NK-92 (cell line): ENCODE data around the gene NKX2-3.

ENCODE experiments used
- DNase-seq: peaks from one replicate; lab custom pipeline; 2025; ENCODE audit not compliant: unreplicated experiment; lab: John Stamatoyannopoulos, UW

NKX2-3 gene

GRCh38 chr10:99526861-99527504, 5.8 kb upstream of the NKX2-3 start:
- DNase-seq = no peak

GRCh38 chr10:99527526-99528493, 4.9 kb upstream of the NKX2-3 start:
- DNase-seq = no peak

GRCh38 chr10:99528494-99529441, 4.0 kb upstream of the NKX2-3 start:
- no peak for DNase-seq

GRCh38 chr10:99529591-99530107, 3.1 kb upstream of the NKX2-3 start:
- no peak for DNase-seq

GRCh38 chr10:99530108-99531025, 2.4 kb upstream of the NKX2-3 start:
- no peak for DNase-seq

- no peak for DNase-seq
These were observed 1.6 kb upstream of the NKX2-3 start for GRCh38 chr10:99531026-99531695.

- DNase-seq = no peak
These were observed 797 bp upstream of the NKX2-3 start for GRCh38 chr10:99531696-99532593.

- DNase-seq = no peak
These were observed 1.0 kb downstream of the NKX2-3 start for GRCh38 chr10:99533496-99534449.

- no peak for DNase-seq
These were observed 1.8 kb downstream of the NKX2-3 start for GRCh38 chr10:99534450-99534938.

GRCh38 chr10:99534939-99535763, 2.4 kb downstream of the NKX2-3 start:
- no peak for DNase-seq

GRCh38 chr10:99535764-99536337, 3.1 kb downstream of the NKX2-3 start:
- no peak for DNase-seq

GRCh38 chr10:99536338-99537085, 3.8 kb downstream of the NKX2-3 start:
- no peak for DNase-seq

GRCh38 chr10:99537086-99537988, 4.6 kb downstream of the NKX2-3 start:
- no peak for DNase-seq
